B cell (primary cell): Measurements from ENCODE around the gene CACNA1A. TPM values are rescaled to one million over a fixed set of nuclear protein-coding genes. Genes with fewer than 3 reads are reported as not detected.

Experiments
- ATAC-seq: fragments of 200-7000 bp; cut with Tn5 transposase; one replicate; pipeline ENCODE4 v1.10.0; 2021; ENCODE audit warnings: low read depth, mild to moderate bottlenecking, moderate number of reproducible peaks, moderate library complexity
- CTCF ChIA-PET: fragments of 350-600 bp; sonication (Branson Sonifier 250); formaldehyde crosslinking; loops from one replicate; lab custom pipeline; 2021; ENCODE audit warnings: antibody characterized with exemption, inconsistent platforms; lab: Charles Lee
- POLR2A ChIA-PET: fragments of 350-600 bp; sonication (Branson Sonifier 250); formaldehyde crosslinking; loops from one replicate; lab custom pipeline; 2021; ENCODE audit warnings: antibody characterized with exemption; lab: Charles Lee
- DNase-seq: peaks from one replicate; pipeline ENCODE4 v3.0.0; 2013
- H2AFZ ChIP-seq: 2 replicates; pipeline ENCODE4 v1.6.1; 2012; ENCODE audit warnings: mild to moderate bottlenecking, low read depth, low read length; ENCODE audit not compliant: insufficient read depth, poor library complexity, severe bottlenecking
- H3K27ac ChIP-seq, 2 donors: 1 replicate in 1 of 2; 2 replicates in 1 of 2; pipeline ENCODE4 v1.5.1; 2012 to 2013; ENCODE audit warnings: low read length in 2 of 2, mild to moderate bottlenecking in 2 of 2, moderate library complexity in 1 of 2
- H3K27me3 ChIP-seq, 4 experiments: fragments of 200-600 bp in 1 of 4; sonication (generic) in 1 of 4; replicated peaks in 1 of 4; 1 replicate in 2 of 4; 2 replicates in 2 of 4; pipeline versions ENCODE4 v1.6.1 to v1.7.0; 2013 to 2016; ENCODE audit warnings: low read length in 3 of 4, mild to moderate bottlenecking in 2 of 4, mixed read lengths in 1 of 4, moderate library complexity in 1 of 4; ENCODE audit not compliant: insufficient read depth in 4 of 4, control insufficient read depth in 3 of 4; ENCODE audit errors: control extremely low read depth in 1 of 4
- H3K36me3 ChIP-seq, 2 experiments: replicated peaks in 1 of 2; 1 replicate in 1 of 2; 2 replicates in 1 of 2; pipeline versions ENCODE4 v1.6.1 to v1.7.1; 2013; ENCODE audit warnings: low read length in 1 of 2; ENCODE audit not compliant: insufficient read depth in 2 of 2, control insufficient read depth in 1 of 2; ENCODE audit errors: control extremely low read depth in 1 of 2, extremely low read depth in 1 of 2
- H3K4me1 ChIP-seq, 2 donors: fragments of 200-600 bp in 1 of 2; sonication (generic) in 1 of 2; 1 replicate in 1 of 2; 2 replicates in 1 of 2; pipeline versions ENCODE4 v1.5.1 to v1.6.1; 2013 to 2017; ENCODE audit warnings: low read length in 2 of 2; ENCODE audit not compliant: control insufficient read depth in 2 of 2, insufficient read depth in 2 of 2
- H3K4me2 ChIP-seq: replicated peaks from 2 replicates; pipeline ENCODE3; 2012; ENCODE audit warnings: mild to moderate bottlenecking, low read depth, low read length; ENCODE audit not compliant: poor library complexity, severe bottlenecking
- H3K4me3 ChIP-seq, 5 experiments: fragments of 200-600 bp in 1 of 5; sonication (generic) in 1 of 5; 1 replicate in 3 of 5; 2 replicates in 2 of 5; pipeline versions ENCODE4 v1.5.1 to v1.7.0; 2011 to 2016; ENCODE audit warnings: low read length in 4 of 5, mild to moderate bottlenecking in 4 of 5, low read depth in 2 of 5, control low read depth in 1 of 5, moderate library complexity in 1 of 5; ENCODE audit not compliant: insufficient read depth in 1 of 5; ENCODE audit errors: control extremely low read depth in 1 of 5, extremely low read depth in 1 of 5
- H3K79me2 ChIP-seq: fragments of 200-600 bp; sonication (generic); one replicate; pipeline ENCODE4 v1.6.0; 2016; ENCODE audit warnings: low read length; ENCODE audit not compliant: control insufficient read depth, insufficient read depth
- H3K9ac ChIP-seq: fragments of 200-600 bp; sonication (generic); 2 replicates; pipeline ENCODE4 v1.6.1; 2017; ENCODE audit warnings: mild to moderate bottlenecking, low read length, moderate library complexity
- H3K9me3 ChIP-seq, 3 donors: one replicate each; pipeline versions ENCODE4 v1.6.1 to v1.7.1; 2013; ENCODE audit warnings: low read length in 2 of 3; ENCODE audit not compliant: control insufficient read depth in 2 of 3, insufficient read depth in 1 of 3; ENCODE audit errors: control extremely low read depth in 1 of 3
- H4K20me1 ChIP-seq: 2 replicates; pipeline ENCODE4 v1.6.0; 2012; ENCODE audit warnings: mild to moderate bottlenecking, low read length; ENCODE audit not compliant: insufficient read depth, control insufficient read depth, poor library complexity, severe bottlenecking
- H3K27ac Mint-ChIP-seq: one replicate; pipeline ENCODE4 v1.8.0; 2021; ENCODE audit warnings: mixed read lengths
- H3K27me3 Mint-ChIP-seq: one replicate; pipeline ENCODE4 v1.8.0; 2021; ENCODE audit warnings: mixed read lengths
- H3K4me1 Mint-ChIP-seq: one replicate; pipeline ENCODE4 v1.8.0; 2021; ENCODE audit warnings: mixed read lengths
- H3K4me3 Mint-ChIP-seq: one replicate; pipeline ENCODE4 v1.8.0; 2021; ENCODE audit warnings: mixed read lengths
- H3K9me3 Mint-ChIP-seq: one replicate; pipeline ENCODE4 v1.8.0; 2022; ENCODE audit warnings: mixed read lengths; ENCODE audit not compliant: insufficient read depth
- CTCF ChIP-seq: fragments of 200-600 bp; IDR thresholded peaks from one replicate; pipeline ENCODE4 v1.8.0; 2022; ENCODE audit warnings: antibody characterized with exemption, mild to moderate bottlenecking
- EZH2 ChIP-seq: IDR thresholded peaks from 2 replicates; pipeline ENCODE4 v1.6.1; 2012; ENCODE audit warnings: borderline replicate concordance, low read depth, mild to moderate bottlenecking, moderate library complexity, low read length; ENCODE audit not compliant: insufficient read depth, poor library complexity, severe bottlenecking
- WGBS: methylation state at CpG from one replicate; pipeline ENCODE4 v1.1.5; 2013; ENCODE audit warnings: missing lambda C conversion rate; ENCODE audit not compliant: insufficient coverage; 5-methylcytosine and 5-hydroxymethylcytosine counted together
- intact Hi-C: fragments of 100-400 bp; cut with micrococcal nuclease; formaldehyde crosslinking; loops from one replicate; pipeline ENCODE4 v1.10.0; 2022
- polyA plus RNA-seq: library from polyadenylated mRNA; depleted of rRNA; stranded (reverse); fragments of >200 nt; gene quantifications from 2 replicates; pipeline ENCODE4 v1.2.3, GENCODE V29; 2012
- total RNA-seq, 2 donors: library from RNA; stranded (reverse); fragments of 120-200 nt in 1 of 2; gene quantifications; 1 replicate in 1 of 2; 2 replicates in 1 of 2; pipeline versions ENCODE4 v1.2.3 to v1.2.4, GENCODE V29; 2013 to 2022

CACNA1A gene
- total and polyA plus RNA-seq, 2 donors (not counting 1 experiment from before 2014, with no cell fraction given) = 1.2 to 1.3 TPM

GRCh38 chr19:13400296-13400695, 106.0 kb downstream of the CACNA1A start:
- CTCF ChIA-PET = no interaction called here
- TF ChIP-seq CTCF = no peak
- TF ChIP-seq EZH2 = no peak
- H2AFZ ChIP-seq = no peak overlapping the region

GRCh38 chr19:13399746-13400145, 106.5 kb downstream of the CACNA1A start:
- H3K27ac ChIP-seq = no peak overlapping the region
- CTCF ChIA-PET = no interaction called here

More at GRCh38 chr19:13400296-13400695, 106.0 kb downstream of the CACNA1A start:
- intact Hi-C loops = no loop called here
- DNase-seq (no peak), ATAC-seq (no peak)
- Mint-ChIP-seq H3K4me1 (no peaks in the 10 kb centered on the region), H3K4me3 (no peak overlapping the region), H3K27ac (no peak overlapping the region), H3K27me3 (peaks cover 36% of the 10 kb centered on the region), H3K9me3 (peaks cover 5% of the 10 kb centered on the region)
- POLR2A ChIA-PET = no interaction called here
- Histone ChIP-seq H3K4me2 (no peak overlapping the region), H3K4me1 (no peaks in the 10 kb centered on the region), H3K4me3 (no peak overlapping the region), H3K9me3 (peaks cover 0 to 17% (median 7%) of the 10 kb centered on the region in 3 donors), H3K36me3 (no peaks in the 10 kb centered on the region), H3K27ac (no peak overlapping the region), H3K79me2 (no peaks in the 10 kb centered on the region), H3K9ac (no peak overlapping the region), H3K27me3 (peaks cover 0 to 18% (median 1%) of the 10 kb centered on the region in 4 experiments), H4K20me1 (no peaks in the 10 kb centered on the region)

More at GRCh38 chr19:13399746-13400145, 106.5 kb downstream of the CACNA1A start:
- Histone ChIP-seq H3K9me3 (peaks cover 0 to 17% (median 7%) of the 10 kb centered on the region in 3 donors), H3K4me3 (no peak overlapping the region), H3K79me2 (no peaks in the 10 kb centered on the region), H3K4me2 (no peak overlapping the region), H4K20me1 (no peaks in the 10 kb centered on the region), H3K36me3 (no peaks in the 10 kb centered on the region), H3K9ac (no peak overlapping the region), H2AFZ (no peak overlapping the region), H3K27me3 (peaks cover 0 to 18% (median 1%) of the 10 kb centered on the region in 4 experiments), H3K4me1 (no peaks in the 10 kb centered on the region)
- H3K9me3 Mint-ChIP-seq = peaks cover 5% of the 10 kb centered on the region
- intact Hi-C loops = no loop called here
- TF ChIP-seq EZH2 (no peak), CTCF (no peak)
- POLR2A ChIA-PET = no interaction called here
- 84% methylated on average over 3 of the region's 5 CpGs for WGBS
- peaks cover 37% of the 10 kb centered on the region for H3K27me3 Mint-ChIP-seq
- DNase-seq = no peak
- H3K27ac Mint-ChIP-seq = no peak overlapping the region
- no peaks in the 10 kb centered on the region for H3K4me1 Mint-ChIP-seq
- no peak overlapping the region for H3K4me3 Mint-ChIP-seq
- no peak for ATAC-seq
